ENCODE results near the gene PROM2.

DNA sequence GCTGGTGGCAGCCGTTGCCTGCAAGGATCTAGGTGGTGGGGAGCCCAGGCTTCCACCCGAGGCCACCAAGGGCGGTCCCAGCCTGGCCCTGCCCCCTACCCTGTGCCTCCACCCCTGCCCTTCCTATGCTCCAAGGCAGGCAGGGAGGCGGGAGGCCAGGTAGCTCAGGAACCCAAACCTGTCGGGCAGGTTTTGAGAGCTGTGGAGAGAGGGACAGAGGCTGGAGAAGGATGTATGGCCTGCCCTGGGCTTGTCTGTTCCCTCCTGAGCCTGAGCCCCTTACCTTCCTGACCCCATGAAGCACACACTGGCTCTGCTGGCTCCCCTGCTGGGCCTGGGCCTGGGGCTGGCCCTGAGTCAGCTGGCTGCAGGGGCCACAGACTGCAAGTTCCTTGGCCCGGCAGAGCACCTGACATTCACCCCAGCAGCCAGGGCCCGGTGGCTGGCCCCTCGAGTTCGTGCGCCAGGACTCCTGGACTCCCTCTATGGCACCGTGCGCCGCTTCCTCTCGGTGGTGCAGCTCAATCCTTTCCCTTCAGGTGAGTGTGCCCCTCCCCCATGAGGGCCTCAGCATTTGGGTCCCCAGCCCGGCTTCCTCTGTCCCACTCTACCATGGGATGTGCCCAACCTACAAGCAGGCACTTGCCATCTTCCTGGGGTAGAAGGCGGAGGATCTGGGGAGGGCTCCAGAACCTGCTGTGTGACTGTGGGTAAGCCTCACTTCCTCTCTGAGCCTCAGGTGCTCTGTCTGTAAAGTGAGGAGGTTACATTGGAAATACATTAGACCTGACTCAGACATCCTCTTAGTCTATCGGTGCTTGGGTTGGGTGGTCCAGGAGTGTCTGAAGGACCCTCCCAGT is at the start of gene PROM2:
- TF ChIP-seq, protein P1, sequence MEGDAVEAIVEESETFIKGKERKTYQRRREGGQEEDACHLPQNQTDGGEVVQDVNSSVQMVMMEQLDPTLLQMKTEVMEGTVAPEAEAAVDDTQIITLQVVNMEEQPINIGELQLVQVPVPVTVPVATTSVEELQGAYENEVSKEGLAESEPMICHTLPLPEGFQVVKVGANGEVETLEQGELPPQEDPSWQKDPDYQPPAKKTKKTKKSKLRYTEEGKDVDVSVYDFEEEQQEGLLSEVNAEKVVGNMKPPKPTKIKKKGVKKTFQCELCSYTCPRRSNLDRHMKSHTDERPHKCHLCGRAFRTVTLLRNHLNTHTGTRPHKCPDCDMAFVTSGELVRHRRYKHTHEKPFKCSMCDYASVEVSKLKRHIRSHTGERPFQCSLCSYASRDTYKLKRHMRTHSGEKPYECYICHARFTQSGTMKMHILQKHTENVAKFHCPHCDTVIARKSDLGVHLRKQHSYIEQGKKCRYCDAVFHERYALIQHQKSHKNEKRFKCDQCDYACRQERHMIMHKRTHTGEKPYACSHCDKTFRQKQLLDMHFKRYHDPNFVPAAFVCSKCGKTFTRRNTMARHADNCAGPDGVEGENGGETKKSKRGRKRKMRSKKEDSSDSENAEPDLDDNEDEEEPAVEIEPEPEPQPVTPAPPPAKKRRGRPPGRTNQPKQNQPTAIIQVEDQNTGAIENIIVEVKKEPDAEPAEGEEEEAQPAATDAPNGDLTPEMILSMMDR (IDR thresholded peaks at IDR 0.05) = no peak
- peak in 1 of 2 donors; percentile 12 for TF ChIP-seq POLR2A (IDR thresholded peaks at IDR 0.05)

Measured in uterus (tissue), 2 donors.